GM12878 (cell line): ENCODE data around the gene SPOCK1. TPM values are rescaled to one million over a fixed set of nuclear protein-coding genes. Genes with fewer than 3 reads are reported as not detected.

Experiments
- ATAC-seq: fragments of 200-7000 bp; cut with Tn5 transposase; 3 replicates; pipeline ENCODE4 v1.9.1; 2020; ENCODE audit warnings: mild to moderate bottlenecking, moderate library complexity
- BruUV-seq: library from RNA; stranded (reverse); fragments of 400-500 nt; replicated peaks from 2 replicates; lab custom pipeline; 2021; lab: Mats Ljungman, UMichigan
- CTCF ChIA-PET: fragments of 300-600 bp; sonication (Branson Sonifier 250); formaldehyde crosslinking; extraction: SDS; loops from one replicate; lab custom pipeline; 2021; ENCODE audit warnings: inconsistent platforms; lab: Yijun Ruan, JAX
- POLR2A ChIA-PET: fragments of 350-600 bp; formaldehyde crosslinking; extraction: SDS; loops from one replicate; lab custom pipeline; 2021; ENCODE audit warnings: inconsistent platforms; lab: Charles Lee
- RAD21 ChIA-PET: fragments of 300-600 bp; sonication (Branson Sonifier 250); formaldehyde crosslinking; loops from one replicate; lab custom pipeline; 2023; ENCODE audit warnings: antibody characterized with exemption; ENCODE audit not compliant: unreplicated experiment; lab: Charles Lee
- SMC1A ChIA-PET: fragments of 300-600 bp; sonication (Branson Sonifier 250); formaldehyde crosslinking; loops from one replicate; lab custom pipeline; 2023; ENCODE audit not compliant: unreplicated experiment, uncharacterized antibody; lab: Charles Lee
- DNase-seq: peaks from one replicate; pipeline ENCODE4 v3.0.0-alpha.2; 2011; ENCODE audit warnings: low read depth, low spot score
- FAIRE-seq: peaks from 3 replicates; lab custom pipeline; 2011; peaks lifted over from hg19 to GRCh38; lab: Jason Lieb, UNC
- H2AFZ ChIP-seq: 2 replicates; pipeline ENCODE4 v1.6.0; 2011; ENCODE audit warnings: low read depth, low read length, control low read depth; ENCODE audit not compliant: control insufficient read depth
- H3K27ac ChIP-seq: 2 replicates; pipeline ENCODE4 v1.5.1; 2011; ENCODE audit warnings: control low read depth; ENCODE audit not compliant: control insufficient read depth, insufficient read depth
- H3K27me3 ChIP-seq, 2 experiments: replicated peaks in 1 of 2; 2 replicates each; pipeline versions ENCODE4 v1.6.0 to v1.6.1; 2011; ENCODE audit warnings: low read length in 1 of 2; ENCODE audit not compliant: control insufficient read depth in 2 of 2, insufficient read depth in 2 of 2
- H3K36me3 ChIP-seq, 2 experiments: 2 replicates each; pipeline ENCODE4 v1.5.1; 2011; ENCODE audit warnings: low read length in 1 of 2; ENCODE audit not compliant: control insufficient read depth in 2 of 2, insufficient read depth in 2 of 2
- H3K4me1 ChIP-seq: 2 replicates; pipeline ENCODE4 v1.6.1; 2011; ENCODE audit warnings: mild to moderate bottlenecking, low read length, moderate library complexity, mixed read lengths; ENCODE audit not compliant: control insufficient read depth, insufficient read depth
- H3K4me2 ChIP-seq: 2 replicates; pipeline ENCODE4 v1.6.0; 2011; ENCODE audit warnings: control low read depth; ENCODE audit not compliant: control insufficient read depth, insufficient read depth
- H3K4me3 ChIP-seq: fragments of 200-600 bp; sonication (generic); 2 replicates; pipeline ENCODE4 v1.5.1; 2016
- H3K79me2 ChIP-seq: 2 replicates; pipeline ENCODE4 v1.6.0; 2011; ENCODE audit warnings: low read length; ENCODE audit not compliant: control insufficient read depth, insufficient read depth
- H3K9ac ChIP-seq: 2 replicates; pipeline ENCODE4 v1.8.0; 2011; ENCODE audit warnings: low read length, control low read depth, mixed read lengths; ENCODE audit not compliant: control insufficient read depth, insufficient read depth
- H3K9me3 ChIP-seq: replicated peaks from 3 replicates; pipeline ENCODE4 v1.5.1; 2011; ENCODE audit warnings: mild to moderate bottlenecking, low read length; ENCODE audit not compliant: control insufficient read depth, insufficient read depth
- H4K20me1 ChIP-seq: 2 replicates; pipeline ENCODE4 v1.6.0; 2011; ENCODE audit not compliant: control insufficient read depth, insufficient read depth
- ATF2 ChIP-seq: IDR thresholded peaks from 2 replicates; pipeline ENCODE4 v1.6.1; 2012; ENCODE audit warnings: low read length, inconsistent platforms
- ATF3 ChIP-seq: IDR thresholded peaks from 2 replicates; pipeline ENCODE4 v1.6.1; 2011; ENCODE audit warnings: low read depth, mild to moderate bottlenecking, low read length, moderate library complexity, borderline replicate concordance; ENCODE audit errors: extremely low read depth
- BACH1 ChIP-seq: fragments of 450-650 bp; IDR thresholded peaks from 2 replicates; pipeline ENCODE4 v1.6.1; 2017; ENCODE audit warnings: mild to moderate bottlenecking, borderline replicate concordance
- CREB1 ChIP-seq: IDR thresholded peaks from 2 replicates; pipeline ENCODE4 v1.6.1; 2012; ENCODE audit warnings: low read depth, mild to moderate bottlenecking, inconsistent platforms
- CREM ChIP-seq: IDR thresholded peaks from 2 replicates; pipeline ENCODE4 v1.6.1; 2014; ENCODE audit warnings: antibody characterized with exemption, low read depth
- FOS ChIP-seq: IDR thresholded peaks from 3 replicates; pipeline ENCODE4 v1.6.1; 2011; ENCODE audit warnings: borderline replicate concordance; ENCODE audit not compliant: insufficient read length; ENCODE audit errors: extremely low read depth
- HCFC1 ChIP-seq: fragments of 150-350 bp; IDR thresholded peaks from 2 replicates; pipeline ENCODE4 v1.6.1; 2014; ENCODE audit warnings: low read length
- PAX5 ChIP-seq: IDR thresholded peaks from 2 replicates; pipeline ENCODE4 v1.6.1; 2011; ENCODE audit warnings: low read depth, low read length, borderline replicate concordance
- RBBP5 ChIP-seq: fragments of 200-600 bp; sonication (generic); conservative IDR thresholded peaks from 2 replicates; pipeline ENCODE4 v1.6.1; 2016
- RCOR1 ChIP-seq: conservative IDR thresholded peaks from 2 replicates; pipeline ENCODE4 v1.6.1; 2012; ENCODE audit warnings: low read depth, low read length, improper control_type of control experiment
- TARDBP ChIP-seq: IDR thresholded peaks from 2 replicates; pipeline ENCODE4 v1.6.1; 2016; ENCODE audit warnings: borderline replicate concordance
- TCF12 ChIP-seq: IDR thresholded peaks from 2 replicates; pipeline ENCODE4 v1.6.1; 2011; ENCODE audit warnings: low read depth, mild to moderate bottlenecking, low read length
- USF1 ChIP-seq: IDR thresholded peaks from 2 replicates; pipeline ENCODE4 v1.6.1; 2011; ENCODE audit warnings: borderline replicate concordance, low read depth, mild to moderate bottlenecking, moderate library complexity, mixed read lengths, low read length; ENCODE audit not compliant: insufficient read depth; ENCODE audit errors: extremely low read length
- YBX1 ChIP-seq: fragments of 450-650 bp; IDR thresholded peaks from 2 replicates; pipeline ENCODE4 v1.6.1; 2016; ENCODE audit warnings: antibody characterized with exemption
- ZNF622 ChIP-seq: fragments of 450-650 bp; IDR thresholded peaks from 2 replicates; pipeline ENCODE4 v1.6.1; 2017; ENCODE audit warnings: mild to moderate bottlenecking, inconsistent platforms
- WGBS: methylation state at CpG from one replicate; pipeline ENCODE4 v1.1.6; 2016; ENCODE audit warnings: low lambda C conversion rate; ENCODE audit not compliant: insufficient replicate concordance, insufficient coverage; ENCODE audit errors: missing lambda C conversion rate; 5-methylcytosine and 5-hydroxymethylcytosine counted together
- in situ Hi-C: fragments of 300-500 bp; cut with MboI; formaldehyde crosslinking; loops from 9 replicates; pipeline ENCODE4 v1.14.3; 2018; ENCODE audit warnings: mixed read lengths
- intact Hi-C: fragments of 100-400 bp; cut with micrococcal nuclease; formaldehyde crosslinking; loops from one replicate; pipeline ENCODE4 v1.14.2; 2022; ENCODE audit not compliant: unreplicated experiment
- polyA plus RNA-seq, 11 experiments: library from polyadenylated mRNA; depleted of rRNA in 4 of 11; unstranded in 6 of 11; stranded (reverse) in 5 of 11; fragments of >200 nt; fragmentation: Nextera tagmentation in 4 of 11; fragmentation: Illumina TruSeq in 1 of 11; extraction: Ambion mirVana in 4 of 11; extraction: Trizol in 1 of 11; gene quantifications; 1 replicate in 1 of 11; 2 replicates in 10 of 11; pipeline versions ENCODE4 v1.2.1 to v1.2.3, GENCODE V29; 2011 to 2016; ENCODE audit warnings: inconsistent platforms in 2 of 11, missing spikeins in 2 of 11, low read depth in 1 of 11
- total RNA-seq, 4 experiments: library from RNA; depleted of rRNA in 3 of 4; stranded (reverse); fragments of >200 nt in 3 of 4; fragmentation: Illumina TruSeq in 1 of 4; extraction: Trizol in 1 of 4; gene quantifications; 2 replicates each; pipeline versions ENCODE4 v1.2.1 to v1.2.3, GENCODE V29; 2013 to 2021
- TF ChIP-seq, protein P1 (sequence below): fragments of 450-650 bp; IDR thresholded peaks from 2 replicates; pipeline ENCODE4 v1.6.1; 2017; ENCODE audit warnings: mild to moderate bottlenecking
- TF ChIP-seq, protein P2 (sequence below): fragments of 450-650 bp; IDR thresholded peaks from 2 replicates; pipeline ENCODE4 v1.6.1; 2014; ENCODE audit warnings: mild to moderate bottlenecking

Gene SPOCK1
- total and polyA plus RNA-seq, 10 of the 15 experiments (the other 5 are each of a cell fraction or from before 2014, with no cell fraction given), result 0.06 to 0.68 (median 0.25) TPM; not detected in 3

- TF ChIP-seq, protein P1, sequence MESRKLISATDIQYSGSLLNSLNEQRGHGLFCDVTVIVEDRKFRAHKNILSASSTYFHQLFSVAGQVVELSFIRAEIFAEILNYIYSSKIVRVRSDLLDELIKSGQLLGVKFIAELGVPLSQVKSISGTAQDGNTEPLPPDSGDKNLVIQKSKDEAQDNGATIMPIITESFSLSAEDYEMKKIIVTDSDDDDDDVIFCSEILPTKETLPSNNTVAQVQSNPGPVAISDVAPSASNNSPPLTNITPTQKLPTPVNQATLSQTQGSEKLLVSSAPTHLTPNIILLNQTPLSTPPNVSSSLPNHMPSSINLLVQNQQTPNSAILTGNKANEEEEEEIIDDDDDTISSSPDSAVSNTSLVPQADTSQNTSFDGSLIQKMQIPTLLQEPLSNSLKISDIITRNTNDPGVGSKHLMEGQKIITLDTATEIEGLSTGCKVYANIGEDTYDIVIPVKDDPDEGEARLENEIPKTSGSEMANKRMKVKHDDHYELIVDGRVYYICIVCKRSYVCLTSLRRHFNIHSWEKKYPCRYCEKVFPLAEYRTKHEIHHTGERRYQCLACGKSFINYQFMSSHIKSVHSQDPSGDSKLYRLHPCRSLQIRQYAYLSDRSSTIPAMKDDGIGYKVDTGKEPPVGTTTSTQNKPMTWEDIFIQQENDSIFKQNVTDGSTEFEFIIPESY, result no peak
- no peak for TF ChIP-seq YBX1
These were observed 316.6 kb downstream of the SPOCK1 start (continued) for GRCh38 chr5:137182576-137182975.

DNA sequence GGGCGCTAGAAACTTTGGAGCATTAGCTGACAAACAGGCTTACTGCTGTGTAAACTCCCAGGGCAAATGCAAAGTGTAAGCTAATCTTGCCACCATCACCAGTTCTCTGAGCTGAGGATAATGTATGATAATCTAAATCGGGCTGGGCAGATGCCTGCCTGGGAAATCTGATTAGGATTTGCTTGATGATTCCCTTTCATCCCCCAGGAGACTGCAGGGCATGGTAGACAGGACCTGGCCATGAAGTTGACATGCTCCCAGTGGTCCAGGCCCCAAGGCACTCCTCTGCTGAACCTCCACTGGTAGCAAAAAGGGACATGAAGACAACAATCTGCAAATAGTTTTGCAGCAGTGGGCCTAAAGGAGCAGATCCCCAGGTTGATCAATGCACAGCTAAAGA lies 317.5 kb downstream of the SPOCK1 start:
- H3K27ac ChIP-seq, result no peak overlapping the region
- H3K27me3 ChIP-seq, result no peaks in the 10 kb centered on the region; a peak in 1 of 4 replicates
- H3K4me2 ChIP-seq, result no peak overlapping the region
- ChIA-PET SMC1A (no interaction called here), RAD21 (no interaction called here), CTCF (no interaction called here), POLR2A (no interaction called here)
- no peak overlapping the region for H2AFZ ChIP-seq
- ATAC-seq (no peak), FAIRE-seq (no peak), DNase-seq (no peak)
- H3K79me2 ChIP-seq, result no peaks in the 10 kb centered on the region
- no peaks in the 10 kb centered on the region for H3K36me3 ChIP-seq
- no TSS peak for BruUV-seq
- H3K4me3 ChIP-seq, result no peak overlapping the region
- in situ Hi-C loops, result no loop called here
- intact Hi-C loops, result no loop called here
- H3K9me3 ChIP-seq, result no peaks in the 10 kb centered on the region
- no peaks in the 10 kb centered on the region for H3K4me1 ChIP-seq
- H4K20me1 ChIP-seq, result no peaks in the 10 kb centered on the region
- WGBS, result 0% methylated on average over 2 of the region's 2 CpGs
- H3K9ac ChIP-seq, result no peak overlapping the region
- TF ChIP-seq, protein P2, sequence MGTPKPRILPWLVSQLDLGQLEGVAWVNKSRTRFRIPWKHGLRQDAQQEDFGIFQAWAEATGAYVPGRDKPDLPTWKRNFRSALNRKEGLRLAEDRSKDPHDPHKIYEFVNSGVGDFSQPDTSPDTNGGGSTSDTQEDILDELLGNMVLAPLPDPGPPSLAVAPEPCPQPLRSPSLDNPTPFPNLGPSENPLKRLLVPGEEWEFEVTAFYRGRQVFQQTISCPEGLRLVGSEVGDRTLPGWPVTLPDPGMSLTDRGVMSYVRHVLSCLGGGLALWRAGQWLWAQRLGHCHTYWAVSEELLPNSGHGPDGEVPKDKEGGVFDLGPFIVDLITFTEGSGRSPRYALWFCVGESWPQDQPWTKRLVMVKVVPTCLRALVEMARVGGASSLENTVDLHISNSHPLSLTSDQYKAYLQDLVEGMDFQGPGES, result no peak
- TF ChIP-seq ATF2 (no peak), ZNF622 (no peak), TCF12 (no peak), USF1 (no peak), PAX5 (no peak), RBBP5 (no peak), CREM (no peak), CREB1 (no peak), RCOR1 (no peak), BACH1 (no peak), HCFC1 (no peak), FOS (no peak), ATF3 (no peak), TARDBP (no peak)
